OCI-LY7 (cell line): Measurements from ENCODE around the gene L3MBTL1. TPM values are rescaled to one million over a fixed set of nuclear protein-coding genes. Genes with fewer than 3 reads are reported as not detected.

Experiments
- BruUV-seq: library from RNA; stranded (reverse); fragments of 400-500 nt; replicated peaks from 2 replicates; lab custom pipeline; 2021; lab: Mats Ljungman, UMichigan
- CTCF ChIA-PET: fragments of 300-600 bp; sonication (Branson Sonifier 250); formaldehyde crosslinking; loops from one replicate; lab custom pipeline; 2022; ENCODE audit warnings: antibody characterized with exemption; ENCODE audit not compliant: unreplicated experiment; lab: Charles Lee
- POLR2A ChIA-PET: fragments of 300-600 bp; sonication (Branson Sonifier 250); formaldehyde crosslinking; loops from one replicate; lab custom pipeline; 2022; ENCODE audit warnings: antibody characterized with exemption; lab: Charles Lee
- DNase-seq: peaks from one replicate; pipeline ENCODE4 v3.0.0-alpha.2; 2015; ENCODE audit warnings: low spot score
- H2AFZ ChIP-seq: fragments of 200-600 bp; sonication (generic), shearing (Covaris generic); 2 replicates; pipeline ENCODE4 v1.6.1; 2014; ENCODE audit warnings: mild to moderate bottlenecking, antibody characterized with exemption, low read length, moderate library complexity
- H3K27ac ChIP-seq: fragments of 200-600 bp; sonication (generic); 2 replicates; pipeline ENCODE4 v1.5.1; 2014; ENCODE audit warnings: mixed run types, low read depth, mild to moderate bottlenecking, moderate library complexity, low read length, inconsistent platforms; ENCODE audit not compliant: poor library complexity, severe bottlenecking
- H3K36me3 ChIP-seq: fragments of 200-600 bp; sonication (generic); 2 replicates; pipeline ENCODE4 v1.6.1; 2014; ENCODE audit warnings: mild to moderate bottlenecking, antibody characterized with exemption, low read length, moderate library complexity, mixed read lengths; ENCODE audit not compliant: insufficient read depth
- H3K4me1 ChIP-seq: fragments of 200-600 bp; sonication (generic); 2 replicates; pipeline ENCODE4 v1.5.1; 2014; ENCODE audit warnings: mild to moderate bottlenecking, low read length; ENCODE audit not compliant: insufficient read depth, poor library complexity, severe bottlenecking
- H3K4me2 ChIP-seq: fragments of 200-600 bp; sonication (generic); 2 replicates; pipeline ENCODE4 v1.6.1; 2014; ENCODE audit warnings: mild to moderate bottlenecking, low read length
- H3K4me3 ChIP-seq: fragments of 200-600 bp; sonication (generic); 2 replicates; pipeline ENCODE4 v1.5.1; 2014; ENCODE audit warnings: mild to moderate bottlenecking, low read depth, low read length; ENCODE audit not compliant: poor library complexity, severe bottlenecking
- H3K79me2 ChIP-seq: fragments of 200-600 bp; sonication (generic); 2 replicates; pipeline ENCODE4 v1.6.1; 2016; ENCODE audit warnings: low read depth, mild to moderate bottlenecking, low read length, moderate library complexity, mixed read lengths; ENCODE audit not compliant: insufficient read depth
- H3K9me2 ChIP-seq: fragments of 200-600 bp; sonication (generic); 2 replicates; pipeline ENCODE4 v1.6.1; 2016; ENCODE audit warnings: mild to moderate bottlenecking, low read length, mixed read lengths; ENCODE audit not compliant: insufficient read depth
- H3K9me3 ChIP-seq: fragments of 200-600 bp; sonication (generic); 2 replicates; pipeline ENCODE4 v1.6.1; 2014; ENCODE audit warnings: mild to moderate bottlenecking, mixed run types, low read length, mixed read lengths
- H4K20me1 ChIP-seq: fragments of 200-600 bp; sonication (generic); 2 replicates; pipeline ENCODE4 v1.6.1; 2014; ENCODE audit warnings: mild to moderate bottlenecking, antibody characterized with exemption, low read length, moderate library complexity, mixed read lengths; ENCODE audit not compliant: insufficient read depth
- EZH2phosphoT487 ChIP-seq: fragments of 200-600 bp; sonication (generic); IDR thresholded peaks from 2 replicates; pipeline ENCODE4 v1.6.1; 2018; ENCODE audit warnings: low read depth, borderline replicate concordance, mild to moderate bottlenecking, mixed run types, antibody characterized with exemption, low read length, moderate library complexity, mixed read lengths
- intact Hi-C: fragments of 100-400 bp; cut with micrococcal nuclease; formaldehyde crosslinking; loops from one replicate; pipeline ENCODE4 v1.10.0; 2022; ENCODE audit not compliant: unreplicated experiment
- total RNA-seq, 2 experiments: library from RNA; depleted of rRNA in 1 of 2; stranded (reverse); fragments of >200 nt in 1 of 2; shearing (Covaris generic) in 1 of 2; gene quantifications; 2 replicates each; pipeline ENCODE4 v1.2.3, GENCODE V29; 2014 to 2022
- TF ChIP-seq, protein P1 (sequence below): fragments of 200-600 bp; sonication (generic); conservative IDR thresholded peaks from 2 replicates; pipeline ENCODE4 v1.5.1; 2014; ENCODE audit warnings: mild to moderate bottlenecking, antibody characterized with exemption, low read length, moderate library complexity, mixed read lengths

Gene L3MBTL1
- total RNA-seq, 2 experiments from 2014 or later: 22.4 to 27.8 TPM

DNA sequence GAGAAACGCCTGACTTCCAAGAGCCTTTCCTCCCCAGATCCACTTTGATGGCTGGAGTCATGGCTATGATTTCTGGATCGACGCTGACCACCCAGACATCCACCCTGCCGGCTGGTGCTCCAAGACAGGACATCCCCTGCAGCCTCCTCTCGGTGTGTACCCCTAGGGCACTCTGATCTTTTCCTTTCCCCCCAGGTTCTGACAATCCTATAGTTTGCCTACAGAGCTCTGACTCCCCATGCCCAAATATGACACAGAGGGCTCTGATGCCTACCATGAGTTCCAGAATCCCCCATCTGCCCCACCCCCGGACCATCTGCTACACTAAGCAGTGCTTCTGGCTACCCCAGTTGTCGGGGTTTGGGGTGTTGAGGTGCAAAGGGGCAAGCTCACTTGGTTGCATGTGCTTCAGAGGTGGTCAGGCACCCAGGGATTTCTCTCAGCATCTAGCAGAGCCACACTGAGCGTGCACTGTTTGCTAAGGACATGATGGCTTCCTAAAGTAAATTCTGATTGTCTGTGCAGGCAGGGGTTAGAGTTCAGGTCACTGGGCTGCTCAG, 27.4 kb downstream of the L3MBTL1 start:
- Histone ChIP-seq H3K4me2 (no peak overlapping the region), H3K4me1 (no peaks in the 10 kb centered on the region), H3K27ac (no peak overlapping the region), H3K9me2 (no peaks in the 10 kb centered on the region), H4K20me1 (no peaks in the 10 kb centered on the region), H2AFZ (no peak overlapping the region), H3K4me3 (no peak overlapping the region), H3K36me3 (no peaks in the 10 kb centered on the region; the same call in 1 of the 2 replicates), H3K9me3 (no peaks in the 10 kb centered on the region), H3K79me2 (no peaks in the 10 kb centered on the region)
- no TSS peak for BruUV-seq
- ChIA-PET POLR2A (no interaction called here), CTCF (no interaction called here)
- TF ChIP-seq EZH2phosphoT487: no peak
- TF ChIP-seq, protein P1, sequence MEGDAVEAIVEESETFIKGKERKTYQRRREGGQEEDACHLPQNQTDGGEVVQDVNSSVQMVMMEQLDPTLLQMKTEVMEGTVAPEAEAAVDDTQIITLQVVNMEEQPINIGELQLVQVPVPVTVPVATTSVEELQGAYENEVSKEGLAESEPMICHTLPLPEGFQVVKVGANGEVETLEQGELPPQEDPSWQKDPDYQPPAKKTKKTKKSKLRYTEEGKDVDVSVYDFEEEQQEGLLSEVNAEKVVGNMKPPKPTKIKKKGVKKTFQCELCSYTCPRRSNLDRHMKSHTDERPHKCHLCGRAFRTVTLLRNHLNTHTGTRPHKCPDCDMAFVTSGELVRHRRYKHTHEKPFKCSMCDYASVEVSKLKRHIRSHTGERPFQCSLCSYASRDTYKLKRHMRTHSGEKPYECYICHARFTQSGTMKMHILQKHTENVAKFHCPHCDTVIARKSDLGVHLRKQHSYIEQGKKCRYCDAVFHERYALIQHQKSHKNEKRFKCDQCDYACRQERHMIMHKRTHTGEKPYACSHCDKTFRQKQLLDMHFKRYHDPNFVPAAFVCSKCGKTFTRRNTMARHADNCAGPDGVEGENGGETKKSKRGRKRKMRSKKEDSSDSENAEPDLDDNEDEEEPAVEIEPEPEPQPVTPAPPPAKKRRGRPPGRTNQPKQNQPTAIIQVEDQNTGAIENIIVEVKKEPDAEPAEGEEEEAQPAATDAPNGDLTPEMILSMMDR: no peak
- no peak for DNase-seq
- intact Hi-C loops: no loop called here

DNA sequence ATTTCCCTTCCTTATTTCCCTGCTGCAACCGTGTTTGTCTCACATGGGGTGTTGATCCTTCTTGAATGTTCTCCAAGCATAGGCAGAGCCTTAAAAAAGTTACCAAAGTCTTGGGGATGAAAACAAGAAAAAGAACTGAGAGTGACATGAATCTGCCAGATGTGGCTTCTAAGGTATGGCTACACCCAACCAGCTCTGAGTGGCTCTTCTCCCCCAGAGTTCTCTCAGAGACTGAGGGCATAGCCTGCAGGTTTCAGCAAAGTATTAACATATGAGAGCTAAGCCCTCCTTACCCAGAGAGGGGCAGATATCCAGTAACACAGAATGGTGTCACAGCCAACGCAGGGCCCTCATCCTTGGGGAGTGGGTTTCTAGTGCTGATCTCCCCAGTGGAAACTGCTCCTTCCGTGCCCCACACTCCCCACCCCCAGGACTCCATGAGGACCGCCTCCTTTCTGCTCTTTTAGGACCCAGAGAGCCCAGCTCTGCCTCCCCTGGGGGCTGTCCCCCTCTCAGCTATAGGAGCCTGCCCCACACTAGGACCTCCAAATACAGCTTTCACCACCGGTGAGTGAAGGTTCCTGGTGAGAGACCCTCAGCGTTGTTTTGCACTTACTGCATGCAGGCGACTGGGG, 28.0 kb downstream of the L3MBTL1 start:
- Histone ChIP-seq H3K4me3 (no peak overlapping the region), H3K27ac (no peak overlapping the region), H3K4me1 (no peaks in the 10 kb centered on the region), H3K9me3 (no peaks in the 10 kb centered on the region), H3K9me2 (no peaks in the 10 kb centered on the region), H3K4me2 (no peak overlapping the region), H3K79me2 (no peaks in the 10 kb centered on the region), H3K36me3 (no peaks in the 10 kb centered on the region; the same call in 1 of the 2 replicates), H4K20me1 (no peaks in the 10 kb centered on the region), H2AFZ (no peak overlapping the region)
- TF ChIP-seq, protein P1: no peak
- no peak for TF ChIP-seq EZH2phosphoT487
- DNase-seq: no peak
- intact Hi-C loops: no loop called here
- CTCF ChIA-PET: no interaction called here
- POLR2A ChIA-PET: no interaction called here
- BruUV-seq: no TSS peak
